Activated CD4-positive, CD25-positive, alpha-beta regulatory T cell (primary cell): Measurements from ENCODE around the gene CHMP4A.

Experiments used
- DNase-seq, 4 experiments: peaks; one replicate each; lab custom pipeline; 2025; lab: John Stamatoyannopoulos, UW

The CHMP4A gene

GRCh38 chr14:24212924-24213865, at the start of gene CHMP4A:
CHMP4A (minus strand) TSS chr14:24213488; CDS start chr14:24213439, 49 bp downstream.
- peak; percentile 87 to 92 (median 90) for DNase-seq

GRCh38 chr14:24261969-24262327, 48.7 kb upstream of the CHMP4A start:
- DNase-seq = no peak

GRCh38 chr14:24261256-24261968, 48.1 kb upstream of the CHMP4A start:
- no peak for DNase-seq

- DNase-seq = no peak
Observed at GRCh38 chr14:24260780-24261157, 47.5 kb upstream of the CHMP4A start.

- DNase-seq = no peak
Observed at GRCh38 chr14:24260026-24260779, 46.9 kb upstream of the CHMP4A start.

- no peak for DNase-seq
Observed at GRCh38 chr14:24259282-24260025, 46.2 kb upstream of the CHMP4A start.

GRCh38 chr14:24258548-24259265, 45.4 kb upstream of the CHMP4A start:
- DNase-seq = no peak

- DNase-seq = no peak
Observed at GRCh38 chr14:24258119-24258518, 44.8 kb upstream of the CHMP4A start.

- no peak for DNase-seq
Observed at GRCh38 chr14:24256960-24257359, 43.7 kb upstream of the CHMP4A start.

GRCh38 chr14:24255931-24256711, 42.8 kb upstream of the CHMP4A start:
- no peak for DNase-seq

GRCh38 chr14:24255438-24255837, 42.1 kb upstream of the CHMP4A start:
- DNase-seq = no peak

GRCh38 chr14:24254630-24255392, 41.5 kb upstream of the CHMP4A start:
- DNase-seq = no peak

GRCh38 chr14:24253936-24254335, 40.6 kb upstream of the CHMP4A start:
- DNase-seq = no peak

GRCh38 chr14:24252289-24253124, 39.2 kb upstream of the CHMP4A start:
- DNase-seq = no peak

- no peak for DNase-seq
Observed at GRCh38 chr14:24251880-24252288, 38.6 kb upstream of the CHMP4A start.

GRCh38 chr14:24250354-24250753, 37.1 kb upstream of the CHMP4A start:
- DNase-seq = no peak

GRCh38 chr14:24249230-24250021, 36.1 kb upstream of the CHMP4A start:
- no peak for DNase-seq

GRCh38 chr14:24247422-24247821, 34.1 kb upstream of the CHMP4A start:
- DNase-seq = no peak
